HG03103 (cell line): ENCODE results near the gene NT5C.

Experiments
- ATAC-seq: cut with Tn5 transposase; IDR thresholded peaks from one replicate; pipeline ENCODE4 v1.9.1; 2021; ENCODE audit warnings: low read depth; ENCODE audit not compliant: unreplicated experiment

The NT5C gene

GRCh38 chr17:75124041-75124818 lies 7.3 kb downstream of the NT5C start:
- ATAC-seq, result no peak

DNA sequence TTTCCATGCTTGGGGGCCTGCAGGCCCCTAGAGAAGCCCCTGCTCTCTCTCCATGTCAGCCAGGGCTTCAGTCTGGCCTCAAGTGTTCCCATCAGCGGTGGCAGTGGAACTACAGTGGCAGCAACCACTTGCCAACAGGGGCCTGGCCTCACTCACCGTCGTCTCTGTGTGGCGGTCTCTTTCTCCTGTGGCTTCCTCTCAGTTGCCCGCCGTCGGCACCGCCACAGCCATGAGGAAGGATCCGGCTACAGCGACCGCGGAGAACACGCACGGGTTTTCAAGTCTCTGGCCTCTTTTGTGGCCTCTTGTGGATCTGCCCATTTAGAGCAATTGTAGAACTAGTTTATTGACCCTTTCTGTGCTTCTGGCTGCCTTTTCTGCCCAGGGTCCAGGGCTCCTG lies 13.2 kb downstream of the NT5C start:
- ATAC-seq, result no peak

DNA sequence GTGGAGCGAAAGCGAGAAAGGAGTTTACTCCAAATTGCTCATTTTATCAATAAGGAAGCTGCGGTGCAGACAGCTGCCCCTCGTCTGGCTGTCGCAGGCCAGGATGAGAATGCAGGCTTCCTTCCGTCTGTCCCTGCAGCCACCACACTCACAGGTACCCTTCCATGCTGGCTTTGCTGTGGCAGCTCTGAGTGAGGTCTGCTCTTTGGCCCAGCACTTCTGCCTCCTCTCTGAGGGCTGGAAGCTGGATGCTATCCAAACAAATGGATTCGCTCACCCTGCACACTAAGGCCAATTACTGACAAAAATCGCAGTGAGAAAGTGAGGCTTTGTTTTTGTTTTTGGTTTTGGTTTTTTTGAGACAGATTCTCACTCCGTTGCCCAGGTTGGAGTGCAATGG lies 14.8 kb downstream of the NT5C start:
- ATAC-seq, result no peak

- ATAC-seq, result no peak
Measured at GRCh38 chr17:75115555-75115954, 16.0 kb downstream of the NT5C start.

GRCh38 chr17:75114552-75115314 lies 16.8 kb downstream of the NT5C start:
- ATAC-seq, result no peak

DNA sequence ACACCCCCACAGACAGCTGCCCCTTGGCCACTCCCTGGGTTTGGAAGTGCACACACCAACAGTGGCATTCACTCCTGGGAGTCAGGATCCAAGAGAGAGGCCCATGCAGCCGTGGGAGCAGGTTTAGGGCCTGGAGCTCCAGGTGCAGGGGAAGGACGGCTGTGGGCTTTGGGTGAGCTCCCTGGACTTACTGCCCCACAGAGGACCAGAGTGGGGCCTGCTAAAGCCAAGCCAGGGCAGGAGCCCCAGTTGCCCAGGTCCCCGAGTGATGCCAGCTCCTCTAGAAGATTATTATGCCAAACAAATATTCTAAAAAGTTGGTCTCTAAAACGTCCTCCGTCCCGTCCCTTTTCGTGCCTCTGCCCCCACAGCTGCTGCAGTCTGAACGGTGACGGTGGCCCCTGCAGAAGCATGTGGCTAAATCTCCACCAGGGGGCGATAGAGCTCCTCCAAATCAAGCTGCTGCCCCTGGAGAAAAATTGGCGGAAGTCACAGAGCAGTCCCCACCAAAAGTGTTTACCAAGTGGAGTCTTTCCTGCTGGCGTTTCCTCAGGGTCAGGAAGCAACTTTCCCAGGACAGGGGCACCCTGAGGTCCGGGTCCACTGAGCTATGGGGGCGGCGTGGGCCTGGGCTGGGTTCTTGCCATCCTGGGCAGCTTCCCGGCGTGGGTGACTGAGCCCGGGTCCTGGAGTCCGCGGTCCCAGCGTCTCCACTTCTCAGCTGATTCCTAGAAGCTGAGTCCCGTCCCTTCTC lies 17.6 kb downstream of the NT5C start:
- ATAC-seq, result no peak

GRCh38 chr17:75111777-75112335 lies 19.7 kb downstream of the NT5C start:
- ATAC-seq, result no peak

GRCh38 chr17:75110234-75110937 lies 21.2 kb downstream of the NT5C start:
- no peak for ATAC-seq

DNA sequence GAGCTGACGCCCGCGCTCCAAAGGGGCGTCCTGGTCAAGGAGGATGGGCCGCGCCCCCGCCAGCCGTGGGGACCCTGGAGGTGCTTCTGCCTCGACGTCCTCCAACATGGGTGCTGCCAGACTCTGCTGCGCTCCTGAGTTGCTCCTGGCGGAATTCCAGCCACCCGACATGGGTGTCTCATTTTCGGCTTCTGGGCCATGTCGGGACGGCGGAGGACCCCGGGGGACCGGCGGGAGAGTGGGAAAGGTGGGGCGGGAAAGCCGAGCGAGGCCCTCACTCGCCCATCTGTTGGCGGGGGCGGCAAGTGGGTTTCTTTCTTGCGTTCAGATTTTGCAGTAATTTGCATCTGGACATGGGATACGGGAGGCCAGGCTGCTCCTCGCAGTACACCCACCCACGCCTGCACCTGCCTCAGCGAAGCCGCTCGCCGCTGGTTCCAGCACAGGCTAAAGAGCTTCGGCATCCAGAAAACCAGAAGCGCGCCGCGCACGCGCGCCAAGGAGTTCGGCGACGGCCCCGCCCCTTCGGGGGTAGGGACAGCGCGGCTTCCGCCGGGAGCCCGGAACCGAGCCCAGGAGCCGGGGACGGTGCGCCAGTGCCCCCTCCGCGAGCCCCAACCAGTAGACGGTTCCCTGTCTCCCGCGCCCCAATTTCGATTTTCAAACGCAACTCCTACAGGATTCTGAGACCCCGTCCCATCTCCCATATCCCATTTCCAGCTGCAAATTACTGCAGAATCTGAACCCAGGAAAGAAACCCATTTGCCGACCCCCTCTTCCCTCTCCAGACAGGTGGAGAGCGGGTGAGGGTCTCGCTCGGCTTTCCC lies 21.9 kb downstream of the NT5C start, which contains the start of gene ARMC7:
ARMC7 (plus strand) TSS at position 563 of the 827 bp plus-strand sequence. CDS start 320 bp downstream, outside the sequence.
- ATAC-seq, result peak; percentile 48

- no peak for ATAC-seq
Measured at GRCh38 chr17:75109046-75109406, 22.5 kb downstream of the NT5C start.

DNA sequence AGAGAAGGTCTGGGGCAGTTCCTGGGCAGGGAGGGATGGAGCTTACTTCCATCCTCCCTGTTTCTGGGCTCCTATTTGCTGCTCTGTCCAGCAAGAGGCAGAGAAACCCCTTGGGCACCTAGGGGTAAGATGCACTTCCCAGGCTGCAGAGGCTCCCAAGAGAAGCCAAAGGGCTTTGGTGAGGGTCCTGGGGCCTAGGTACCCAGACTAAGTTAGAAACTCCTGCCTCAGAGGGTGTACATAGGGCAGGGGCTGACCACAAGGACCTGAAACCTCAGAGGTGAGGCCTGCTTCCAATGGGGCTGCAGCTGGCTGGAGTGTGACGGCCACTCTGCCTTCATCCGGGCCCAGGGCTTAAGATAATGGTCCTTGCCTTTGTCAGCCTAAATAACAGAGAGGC lies 23.3 kb downstream of the NT5C start:
- ATAC-seq, result no peak

DNA sequence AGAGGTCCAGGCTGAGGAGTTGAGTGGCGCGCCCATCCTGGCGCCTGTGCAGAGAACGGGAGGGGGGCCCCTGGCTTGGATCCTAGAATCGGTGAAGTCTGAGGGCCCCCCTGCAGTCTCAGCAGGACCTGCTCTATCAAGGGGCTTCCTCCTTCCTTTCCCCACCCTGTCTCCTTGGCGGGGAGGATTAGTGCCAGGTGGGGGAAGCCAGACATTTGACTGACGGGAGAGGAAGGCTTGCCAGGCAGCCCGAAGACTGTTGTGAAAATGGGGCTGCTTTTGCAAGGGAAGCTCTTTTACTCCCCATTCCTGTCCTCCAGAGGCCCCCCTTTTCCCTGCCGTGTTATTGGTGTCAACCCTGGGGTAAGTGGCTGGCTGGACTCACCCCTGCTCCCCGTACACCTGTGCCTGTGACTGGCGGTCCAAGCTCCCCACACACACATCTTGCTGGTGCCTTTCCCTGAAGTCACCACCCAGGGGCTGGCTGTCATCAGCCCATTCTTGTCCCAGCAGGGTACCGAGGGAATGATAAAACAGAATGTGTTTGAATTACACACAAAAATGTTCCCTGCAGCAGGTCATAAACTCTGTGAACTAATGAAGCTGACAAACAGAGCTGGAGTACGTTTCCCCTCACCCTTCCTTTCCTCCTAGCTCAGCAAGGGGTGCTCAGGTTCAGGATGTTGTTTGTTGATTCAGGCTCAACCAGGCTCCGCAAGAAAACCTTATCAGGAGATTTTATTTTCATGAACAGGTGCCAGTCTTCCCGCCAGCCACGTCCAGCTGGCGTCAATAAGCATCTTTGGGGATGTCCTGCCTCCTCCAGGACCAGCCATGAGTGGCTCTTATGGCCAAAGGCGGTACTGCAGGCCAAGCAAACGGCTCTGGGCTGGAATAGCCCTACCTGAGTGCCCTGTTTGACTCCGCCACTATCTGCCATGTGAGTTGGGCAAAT lies 26.1 kb downstream of the NT5C start:
- ATAC-seq, result no peak

DNA sequence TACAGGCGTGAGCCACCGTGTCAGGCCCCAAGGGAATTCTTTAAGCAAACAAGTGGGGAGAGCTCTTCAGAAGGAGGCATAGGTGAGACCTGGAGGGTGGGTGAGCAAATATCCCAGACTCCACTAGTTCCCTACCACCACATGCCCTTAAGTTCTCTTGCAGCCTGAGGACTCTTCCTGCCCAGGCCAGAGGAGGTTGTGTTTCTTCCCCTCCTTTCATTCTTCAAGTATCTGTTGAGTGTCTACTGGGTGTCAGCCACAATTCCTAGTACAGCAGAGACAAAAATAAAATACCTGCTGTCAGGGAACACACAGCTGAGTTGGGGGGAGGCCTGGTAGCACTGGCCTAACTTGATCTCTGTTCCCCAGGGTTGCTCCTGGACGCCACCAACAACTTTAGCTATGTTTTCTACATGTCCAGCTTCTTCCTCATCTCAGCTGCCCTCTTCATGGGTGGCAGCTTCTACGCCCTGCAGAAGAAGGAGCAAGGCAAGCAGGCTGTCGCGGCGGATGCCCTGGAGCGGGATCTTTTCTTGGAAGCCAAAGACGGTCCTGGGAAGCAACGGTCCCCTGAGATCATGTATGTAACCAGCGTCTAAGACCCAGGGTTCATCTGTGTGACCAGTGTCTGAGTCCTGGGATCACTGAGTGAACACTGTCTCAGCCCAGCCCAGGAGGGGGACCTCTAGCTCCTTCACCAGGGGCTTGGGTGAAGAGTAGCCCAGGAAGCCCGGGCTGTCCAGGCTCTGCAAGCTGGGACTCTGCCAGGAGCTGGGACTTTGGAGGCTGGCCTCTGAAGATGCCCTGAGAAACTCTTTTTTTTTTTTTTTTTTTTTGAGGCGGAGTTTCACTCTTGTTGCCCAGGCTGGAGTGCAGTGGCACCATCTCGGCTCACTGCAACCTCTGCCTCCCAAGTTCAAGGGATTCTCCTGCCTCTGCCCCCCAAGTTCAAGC lies 27.7 kb downstream of the NT5C start:
- ATAC-seq, result no peak

- ATAC-seq, result no peak
Measured at GRCh38 chr17:75102385-75102821, 29.1 kb downstream of the NT5C start.

DNA sequence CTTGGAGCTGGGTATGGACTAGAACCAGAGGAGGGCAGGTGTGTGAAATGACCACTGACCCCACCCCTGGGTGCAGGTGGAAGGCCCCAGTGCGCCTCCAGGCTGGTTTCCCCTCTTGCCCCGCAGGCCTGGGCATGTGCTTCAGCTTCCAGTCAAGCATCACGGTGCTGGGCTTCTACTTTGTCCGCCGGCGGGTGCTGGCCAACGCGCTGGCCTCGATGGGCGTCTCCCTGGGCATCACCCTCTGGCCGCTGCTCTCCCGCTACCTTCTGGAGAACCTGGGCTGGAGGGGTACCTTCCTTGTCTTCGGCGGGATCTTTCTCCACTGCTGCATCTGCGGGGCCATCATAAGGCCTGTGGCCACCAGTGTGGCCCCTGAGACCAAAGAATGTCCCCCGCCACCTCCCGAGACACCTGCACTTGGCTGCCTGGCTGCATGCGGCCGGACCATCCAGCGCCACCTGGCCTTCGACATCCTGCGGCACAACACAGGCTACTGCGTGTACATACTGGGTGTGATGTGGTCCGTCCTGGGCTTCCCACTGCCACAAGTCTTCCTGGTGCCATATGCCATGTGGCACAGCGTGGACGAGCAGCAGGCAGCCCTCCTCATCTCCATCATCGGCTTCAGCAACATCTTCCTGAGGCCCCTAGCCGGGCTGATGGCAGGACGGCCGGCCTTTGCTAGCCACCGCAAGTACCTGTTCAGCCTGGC lies 31.5 kb downstream of the NT5C start:
- ATAC-seq, result no peak

DNA sequence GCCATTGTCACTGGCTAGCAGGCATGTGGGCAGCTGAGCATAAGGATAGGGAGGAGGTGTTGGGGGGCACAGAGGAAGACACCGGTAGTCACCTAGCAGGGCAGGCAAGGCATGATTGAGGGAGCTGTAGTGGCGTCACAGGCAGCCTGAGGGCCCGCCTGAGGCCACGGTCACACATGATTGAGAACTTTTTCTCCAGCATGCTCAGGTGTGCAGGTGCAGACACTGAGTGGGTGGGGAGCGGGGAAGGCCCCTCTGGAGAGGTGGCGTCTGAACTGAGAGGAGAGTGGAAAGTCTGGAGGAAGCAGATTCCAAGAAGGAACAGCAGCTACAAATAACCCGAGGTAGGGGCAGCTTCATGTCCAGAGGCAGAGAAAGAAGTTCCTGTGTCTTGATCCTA lies 32.7 kb downstream of the NT5C start:
- ATAC-seq, result no peak

DNA sequence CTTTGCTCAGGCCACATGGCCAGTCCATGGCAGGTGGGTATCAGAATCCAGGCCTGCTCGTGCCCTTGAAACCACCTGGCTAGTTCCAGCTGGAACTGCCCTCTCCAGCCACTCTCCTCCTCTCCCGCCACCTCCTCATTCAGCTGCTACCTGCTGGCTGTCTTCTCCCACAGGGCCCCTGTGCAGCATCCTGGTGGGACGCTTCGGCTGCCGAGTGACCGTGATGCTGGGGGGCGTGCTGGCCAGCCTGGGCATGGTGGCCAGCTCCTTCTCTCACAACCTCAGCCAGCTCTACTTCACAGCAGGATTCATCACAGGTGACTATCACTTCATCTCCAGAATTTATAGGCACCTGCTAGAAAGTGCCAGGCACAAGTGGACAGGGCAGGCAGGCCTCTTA lies 33.7 kb downstream of the NT5C start:
- ATAC-seq, result no peak
